ENCODE data around the gene RHOBTB1.

RHOBTB1 gene

GRCh38 chr10:60964257-60965235 lies 20.6 kb upstream of the RHOBTB1 start:
- peak; percentile 83 for DNase-seq

- no peak for DNase-seq
Observed at GRCh38 chr10:60963441-60964256, 19.7 kb upstream of the RHOBTB1 start.

- no peak for DNase-seq
Observed at GRCh38 chr10:60962946-60963345, 19.0 kb upstream of the RHOBTB1 start.

GRCh38 chr10:60960913-60961312 lies 16.9 kb upstream of the RHOBTB1 start:
- no peak for DNase-seq

- DNase-seq: no peak
Observed at GRCh38 chr10:60960031-60960430, 16.0 kb upstream of the RHOBTB1 start.

GRCh38 chr10:60958892-60959601 lies 15.1 kb upstream of the RHOBTB1 start:
- DNase-seq: no peak

- no peak for DNase-seq
Observed at GRCh38 chr10:60957667-60958221, 13.8 kb upstream of the RHOBTB1 start.

GRCh38 chr10:60955957-60956425 lies 12.0 kb upstream of the RHOBTB1 start:
- no peak for DNase-seq

- DNase-seq: no peak
Observed at GRCh38 chr10:60955316-60955715, 11.3 kb upstream of the RHOBTB1 start.

- no peak for DNase-seq
Observed at GRCh38 chr10:60954035-60954434, 10.1 kb upstream of the RHOBTB1 start.

- no peak for DNase-seq
Observed at GRCh38 chr10:60953420-60953819, 9.4 kb upstream of the RHOBTB1 start.

- no peak for DNase-seq
Observed at GRCh38 chr10:60952846-60953220, 8.8 kb upstream of the RHOBTB1 start.

- DNase-seq: no peak
Observed at GRCh38 chr10:60952067-60952845, 8.3 kb upstream of the RHOBTB1 start.

GRCh38 chr10:60951272-60951724 lies 7.3 kb upstream of the RHOBTB1 start:
- DNase-seq: no peak

- DNase-seq: no peak
Observed at GRCh38 chr10:60950300-60950699, 6.3 kb upstream of the RHOBTB1 start.

- DNase-seq: no peak
Observed at GRCh38 chr10:60948851-60949250, 4.9 kb upstream of the RHOBTB1 start.

GRCh38 chr10:60944910-60945297 lies 919 bp upstream of the RHOBTB1 start:
- DNase-seq: peak; percentile 9

- peak; percentile 64 for DNase-seq
Observed at GRCh38 chr10:60943316-60944057, 498 bp downstream of the RHOBTB1 start.

GRCh38 chr10:60942788-60943315 lies 1.1 kb downstream of the RHOBTB1 start:
- DNase-seq: peak; percentile 72

GRCh38 chr10:60942134-60942787 lies 1.7 kb downstream of the RHOBTB1 start:
- DNase-seq: no peak

Data from hematopoietic multipotent progenitor cell treated with erythropoietin and hydrocortisone succinate and interleukin-3 and kit ligand, for 6 days (in vitro differentiated cells).